ENCODE data around the gene NF2.

NF2 gene

DNA sequence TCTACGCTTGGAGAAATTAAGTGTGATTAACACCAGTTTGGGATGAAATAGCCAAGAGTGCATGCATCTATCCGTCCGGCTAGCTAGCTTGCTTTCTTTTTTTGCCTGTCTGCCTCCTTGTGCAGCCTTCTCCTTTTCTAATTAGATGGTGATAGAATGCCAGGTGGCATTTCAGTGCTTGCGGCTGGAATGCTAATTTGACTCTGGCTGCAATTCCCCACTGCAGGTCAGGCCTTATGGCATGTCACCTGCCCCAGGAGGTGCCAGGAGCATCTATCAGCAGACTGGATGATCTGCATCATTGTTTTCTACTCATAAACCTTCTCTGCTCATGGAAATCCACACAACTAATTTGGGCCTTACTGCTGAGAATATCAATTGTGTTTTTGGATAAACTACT is 65.2 kb downstream of the NF2 start:
- DNase-seq (ENCODE audit: low spot score), result no peak

DNA sequence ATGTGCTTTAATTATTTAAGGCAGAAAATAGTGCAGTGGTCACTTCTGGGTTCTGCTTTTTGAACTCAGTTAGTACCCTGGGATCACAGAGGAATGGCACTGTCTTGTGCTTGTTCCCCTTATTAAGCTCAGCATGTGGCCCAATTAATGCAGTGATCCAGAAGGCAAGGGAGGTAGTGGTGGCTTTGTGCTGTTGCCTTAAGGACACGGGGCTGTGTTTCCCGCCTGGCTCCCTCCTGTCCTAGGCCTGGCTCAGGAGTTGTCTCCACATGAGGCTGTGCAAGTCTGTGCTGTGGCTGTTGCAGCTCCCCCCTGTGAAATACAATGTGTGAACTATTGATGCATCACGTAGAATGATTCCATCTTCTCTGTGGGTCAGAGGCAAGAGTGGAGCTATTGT is 67.2 kb downstream of the NF2 start:
- no peak for DNase-seq (ENCODE audit: low spot score)

GRCh38 chr22:29673361-29674066 is 70.1 kb downstream of the NF2 start:
- no peak for DNase-seq (ENCODE audit: low spot score)

GRCh38 chr22:29674121-29674520 is 70.7 kb downstream of the NF2 start:
- no peak for DNase-seq (ENCODE audit: low spot score)

GRCh38 chr22:29679316-29679715 is 75.9 kb downstream of the NF2 start:
- DNase-seq (ENCODE audit: low spot score), result no peak

DNA sequence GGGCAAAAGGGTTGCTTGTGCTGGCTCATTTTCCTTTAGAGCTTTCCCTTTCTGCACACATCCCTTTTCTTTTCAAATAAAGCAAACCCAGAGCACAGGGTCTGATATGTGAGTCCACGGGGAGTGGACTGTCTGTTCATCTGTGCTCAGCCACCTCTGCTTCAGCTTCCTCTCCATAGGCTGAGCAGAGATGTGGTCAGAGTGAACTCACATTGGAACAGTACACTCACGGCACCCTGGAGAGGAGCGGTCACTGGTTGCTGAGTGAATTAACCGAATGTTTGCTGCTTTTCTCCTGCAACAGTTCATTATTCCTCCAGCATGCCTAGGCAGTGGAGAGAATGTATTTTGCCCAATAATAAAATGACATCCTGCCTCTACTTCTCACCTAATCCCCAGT is 80.1 kb downstream of the NF2 start:
- no peak for DNase-seq (ENCODE audit: low spot score)

- DNase-seq (ENCODE audit: low spot score), result no peak
Observed at GRCh38 chr22:29684244-29684643, 80.8 kb downstream of the NF2 start.

DNA sequence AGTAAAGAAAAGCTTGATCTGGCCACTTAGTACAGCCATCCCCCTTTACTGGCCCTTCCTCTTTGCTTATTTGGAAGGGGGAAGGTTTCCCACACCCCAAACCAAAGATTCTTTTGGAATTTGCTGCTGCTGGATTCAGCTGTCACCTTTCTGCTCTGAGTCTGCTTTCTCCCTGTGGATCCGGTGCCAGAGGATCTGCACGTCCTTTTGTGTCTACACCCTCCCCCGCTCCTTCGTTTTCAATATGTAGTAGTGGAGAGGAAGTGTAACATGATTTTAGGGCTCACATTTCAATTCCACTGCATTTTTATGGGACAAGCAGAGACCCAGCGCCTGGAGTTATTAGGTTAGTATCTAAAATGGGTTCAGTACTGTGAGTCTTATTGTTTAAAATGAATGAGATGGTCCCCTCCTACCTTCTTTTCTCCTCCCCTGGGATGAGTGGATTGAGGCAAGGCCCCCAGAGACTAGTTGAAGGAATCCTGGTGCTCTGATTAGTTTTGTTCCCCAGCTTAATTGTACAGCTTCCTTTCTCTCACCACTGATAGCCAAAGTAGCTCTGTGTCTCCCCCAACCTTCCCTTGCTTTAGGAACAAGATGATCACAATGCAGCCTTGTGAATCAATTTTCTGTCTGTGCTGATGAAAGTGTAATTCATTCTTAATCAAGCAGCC is 85.9 kb downstream of the NF2 start:
- no peak for DNase-seq (ENCODE audit: low spot score)

GRCh38 chr22:29689880-29690213 is 86.4 kb downstream of the NF2 start:
- peak; percentile 75 for DNase-seq (ENCODE audit: low spot score)

- DNase-seq (ENCODE audit: low spot score), result no peak
Observed at GRCh38 chr22:29690476-29690875, 87.0 kb downstream of the NF2 start.

- DNase-seq (ENCODE audit: low spot score), result no peak
Observed at GRCh38 chr22:29691636-29692326, 88.3 kb downstream of the NF2 start.

DNA sequence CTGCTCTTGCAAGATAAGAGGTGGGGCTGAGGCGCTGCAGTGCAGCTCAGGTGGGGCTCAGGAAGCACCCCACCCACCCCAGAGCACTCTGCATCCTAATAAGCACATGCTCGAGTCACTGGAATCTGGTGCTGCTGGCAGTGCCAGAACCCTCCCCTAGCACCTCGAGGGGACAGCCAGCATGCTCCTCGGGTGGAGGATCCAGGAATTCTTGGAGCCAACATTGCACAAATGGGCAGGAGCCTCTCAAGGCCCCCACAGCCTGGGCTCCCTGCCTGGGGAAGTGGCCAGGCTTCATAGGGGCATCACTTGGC is 88.9 kb downstream of the NF2 start:
- no peak for DNase-seq (ENCODE audit: low spot score)

DNA sequence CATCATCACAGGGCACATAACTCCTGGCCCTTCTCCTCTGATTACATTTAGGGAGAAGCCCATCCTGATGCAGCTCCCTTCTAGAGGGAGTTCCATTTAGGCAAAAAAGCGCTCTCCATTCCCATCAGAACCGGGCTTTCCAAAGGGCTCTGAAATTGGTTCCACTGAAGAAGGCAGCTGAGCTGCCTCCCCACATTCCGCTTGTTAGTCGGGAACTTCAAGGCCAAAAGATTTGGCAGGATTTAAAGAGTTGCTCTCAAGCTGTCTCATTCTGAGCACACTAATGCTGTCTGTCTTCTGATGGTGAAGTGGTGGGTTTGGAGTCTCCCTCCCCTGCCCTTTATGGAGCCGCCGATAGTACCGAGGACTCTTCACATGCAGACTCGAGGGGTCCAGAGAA is 89.7 kb downstream of the NF2 start:
- no peak for DNase-seq (ENCODE audit: low spot score)

DNA sequence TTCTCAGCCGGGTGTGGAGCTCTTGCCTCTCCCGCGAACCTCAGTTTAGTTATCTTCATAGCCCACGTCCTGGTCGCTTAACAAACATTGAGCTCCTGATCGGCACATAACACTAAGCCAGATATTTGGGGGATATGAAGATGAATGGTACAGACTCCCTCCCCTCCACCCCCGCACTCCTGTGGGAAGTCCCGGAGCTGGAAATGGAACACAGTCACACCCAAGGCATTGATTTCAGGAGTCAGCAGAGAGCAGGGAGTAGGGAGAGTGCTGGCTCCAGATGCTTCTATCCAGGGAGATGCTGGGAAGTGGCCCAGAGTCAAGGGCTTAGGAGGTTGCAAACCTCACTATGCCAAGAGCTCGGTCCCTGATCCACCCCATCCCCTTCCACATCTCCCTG is 90.2 kb downstream of the NF2 start:
- no peak for DNase-seq (ENCODE audit: low spot score)

GRCh38 chr22:29695129-29695926 is 91.9 kb downstream of the NF2 start:
- no peak for DNase-seq (ENCODE audit: low spot score)

GRCh38 chr22:29697853-29698598 is 94.6 kb downstream of the NF2 start:
- no peak for DNase-seq (ENCODE audit: low spot score)

GRCh38 chr22:29700206-29700899 is 96.9 kb downstream of the NF2 start:
- peak; percentile 69 for DNase-seq (ENCODE audit: low spot score)

DNA sequence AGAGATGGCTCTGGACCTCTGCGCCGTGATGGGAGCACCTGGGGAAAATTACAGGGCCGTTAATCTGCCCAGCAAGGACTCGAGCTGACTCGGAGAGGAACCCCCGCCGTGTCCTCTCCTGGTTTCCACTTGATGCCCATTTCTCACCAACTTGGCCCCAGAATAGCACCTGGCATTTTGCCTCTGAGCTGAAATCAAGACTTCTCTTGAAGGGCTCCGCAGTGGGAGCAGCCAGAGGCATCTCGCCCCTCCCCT is 97.4 kb downstream of the NF2 start:
- DNase-seq (ENCODE audit: low spot score), result no peak

- no peak for DNase-seq (ENCODE audit: low spot score)
Observed at GRCh38 chr22:29701155-29701999, 97.9 kb downstream of the NF2 start.

- DNase-seq (ENCODE audit: low spot score), result no peak
Observed at GRCh38 chr22:29702000-29702930, 98.8 kb downstream of the NF2 start.

Data from AG08396 (cell line).